SU-DHL-6 (cell line): ENCODE data around the gene TPH1.

Experiments
- CTCF ChIP-seq: fragments of 200-600 bp; sonication (generic); IDR thresholded peaks from one replicate; pipeline ENCODE4 v1.5.1; 2017; ENCODE audit warnings: antibody characterized with exemption, mild to moderate bottlenecking, low read length, moderate library complexity; ENCODE audit not compliant: insufficient read depth, poor library complexity, severe bottlenecking
- EZH2phosphoT487 ChIP-seq: fragments of 200-600 bp; sonication (generic), shearing (Covaris generic); conservative IDR thresholded peaks from 2 replicates; pipeline ENCODE4 v1.6.1; 2018; ENCODE audit warnings: mild to moderate bottlenecking, antibody characterized with exemption, low read length, moderate library complexity, mixed read lengths

GRCh38 chr11:18050848-18051247, 4.8 kb upstream of the TPH1 start:
- TF ChIP-seq CTCF (no peak), EZH2phosphoT487 (no peak)
